ENCODE measurements around the gene SPA17.

SPA17 gene

GRCh38 chr11:124745270-124745834 lies 71.6 kb downstream of the SPA17 start:
- peaks cover 17 to 20% of the 10 kb centered on the region in 2 experiments for H3K4me1 ChIP-seq (ENCODE audit: control insufficient read depth in 1 of 2, insufficient read depth in 1 of 2, low read depth in 1 of 2, low read length in 1 of 2)
- no peaks in the 10 kb centered on the region for H3K9me3 ChIP-seq
- no peak overlapping the region for H3K4me3 ChIP-seq (ENCODE audit: low read depth in 1 of 2, low read length in 1 of 2)
- H3K27me3 ChIP-seq = peaks cover 91% of the 10 kb centered on the region
- no peak overlapping the region for H3K27ac ChIP-seq
- no peak for TF ChIP-seq CTCF (IDR thresholded peaks at IDR 0.05)
- no peaks in the 10 kb centered on the region for H3K36me3 ChIP-seq

- Histone ChIP-seq H3K4me3 (ENCODE audit: low read depth in 1 of 2, low read length in 1 of 2) (peak overlapping the region; percentile 68 to 78), H3K36me3 (no peaks in the 10 kb centered on the region), H3K27ac (peak overlapping the region; percentile 63), H3K4me1 (ENCODE audit: control insufficient read depth in 1 of 2, insufficient read depth in 1 of 2, low read depth in 1 of 2, low read length in 1 of 2) (peaks cover 11 to 16% of the 10 kb centered on the region in 2 experiments), H3K9me3 (no peaks in the 10 kb centered on the region), H3K27me3 (peaks cover 91% of the 10 kb centered on the region)
- TF ChIP-seq CTCF (IDR thresholded peaks at IDR 0.05) = no peak
Observed at GRCh38 chr11:124745835-124746620, 72.3 kb downstream of the SPA17 start.

GRCh38 chr11:124746621-124747243 lies 73.0 kb downstream of the SPA17 start:
- Histone ChIP-seq H3K27ac (peak overlapping the region; percentile 63), H3K4me1 (ENCODE audit: control insufficient read depth in 1 of 2, insufficient read depth in 1 of 2, low read depth in 1 of 2, low read length in 1 of 2) (peaks cover 11 to 16% of the 10 kb centered on the region in 2 experiments), H3K9me3 (no peaks in the 10 kb centered on the region), H3K27me3 (peaks cover 91% of the 10 kb centered on the region), H3K4me3 (ENCODE audit: low read depth in 1 of 2, low read length in 1 of 2) (peak overlapping the region; percentile 68 to 78), H3K36me3 (no peaks in the 10 kb centered on the region)
- no peak for TF ChIP-seq CTCF (IDR thresholded peaks at IDR 0.05)
